H1 (cell line): Measurements from ENCODE around the gene LANCL1. TPM values are rescaled to one million over a fixed set of nuclear protein-coding genes. Genes with fewer than 3 reads are reported as not detected.
A peak's percentile ranks its signal among the peaks of the same experiment; 100 is the strongest.

Experiments
- CTCF ChIA-PET: fragments of 300-600 bp; sonication (Branson Sonifier 250); formaldehyde crosslinking; loops from one replicate; lab custom pipeline; 2021; ENCODE audit not compliant: partially characterized antibody; lab: Charles Lee
- POLR2A ChIA-PET: fragments of 300-600 bp; sonication (Branson Sonifier 250); formaldehyde crosslinking; loops from one replicate; lab custom pipeline; 2021; ENCODE audit warnings: inconsistent platforms; ENCODE audit not compliant: partially characterized antibody; lab: Charles Lee
- DNase-seq, 2 experiments: peaks; one replicate each; pipeline versions ENCODE4 v3.0.0 to v3.0.0-alpha.2; 2010 to 2022; ENCODE audit warnings: low spot score in 2 of 2, low read depth in 1 of 2, mixed read lengths in 1 of 2
- FAIRE-seq: peaks from 2 replicates; lab custom pipeline; 2011; peaks lifted over from hg19 to GRCh38; lab: Jason Lieb, UNC
- H2AFZ ChIP-seq: 2 replicates; pipeline ENCODE4 v1.8.1; 2012; ENCODE audit warnings: low read length, inconsistent platforms
- H2AK5ac ChIP-seq: 2 replicates; pipeline ENCODE4 v1.6.1; 2013; ENCODE audit warnings: low read depth, low read length
- H2BK120ac ChIP-seq: replicated peaks from 2 replicates; pipeline ENCODE3; 2013; ENCODE audit warnings: low read depth, low read length, inconsistent platforms
- H2BK12ac ChIP-seq: 2 replicates; pipeline ENCODE4 v1.6.1; 2013; ENCODE audit warnings: low read depth, low read length
- H2BK15ac ChIP-seq: 2 replicates; pipeline ENCODE4 v1.6.1; 2013; ENCODE audit warnings: low read length
- H2BK20ac ChIP-seq: 2 replicates; pipeline ENCODE4 v1.6.1; 2013; ENCODE audit warnings: low read length
- H2BK5ac ChIP-seq: 2 replicates; pipeline ENCODE4 v1.6.1; 2013; ENCODE audit warnings: low read depth, low read length
- H3K14ac ChIP-seq: 2 replicates; pipeline ENCODE4 v1.6.1; 2013; ENCODE audit warnings: inconsistent platforms; ENCODE audit not compliant: insufficient read length
- H3K18ac ChIP-seq: 2 replicates; pipeline ENCODE4 v1.6.1; 2013; ENCODE audit warnings: low read length; ENCODE audit errors: extremely low read depth
- H3K23ac ChIP-seq: 2 replicates; pipeline ENCODE4 v1.6.1; 2013; ENCODE audit warnings: inconsistent platforms; ENCODE audit not compliant: insufficient read length
- H3K23me2 ChIP-seq: 2 replicates; pipeline ENCODE4 v1.6.1; 2013; ENCODE audit warnings: low read depth, low read length
- H3K27ac ChIP-seq: 2 replicates; pipeline ENCODE4 v1.6.1; 2011; ENCODE audit warnings: low read depth, low read length, inconsistent platforms
- H3K27me3 ChIP-seq, 4 experiments: replicated peaks in 1 of 4; 1 replicate in 1 of 4; 2 replicates in 3 of 4; pipeline versions ENCODE4 v1.6.1 to v1.8.1; 2011 to 2013; ENCODE audit warnings: low read length in 3 of 4, mild to moderate bottlenecking in 3 of 4, inconsistent platforms in 2 of 4, mixed read lengths in 2 of 4, moderate library complexity in 1 of 4; ENCODE audit not compliant: control insufficient read depth in 3 of 4, insufficient read depth in 3 of 4; ENCODE audit errors: extremely low read depth in 1 of 4
- H3K36me3 ChIP-seq, 4 experiments: 2 replicates each; pipeline versions ENCODE4 v1.6.1 to v1.8.1; 2011 to 2013; ENCODE audit warnings: mild to moderate bottlenecking in 4 of 4, low read length in 3 of 4, moderate library complexity in 2 of 4, control low read depth in 1 of 4, inconsistent platforms in 1 of 4; ENCODE audit not compliant: insufficient read depth in 4 of 4, control insufficient read depth in 2 of 4
- H3K4ac ChIP-seq: replicated peaks from 2 replicates; pipeline ENCODE3; 2013; ENCODE audit warnings: low read length, low read depth, mixed read lengths, inconsistent platforms; ENCODE audit not compliant: insufficient read length
- H3K4me1 ChIP-seq, 4 experiments: replicated peaks in 1 of 4; 1 replicate in 1 of 4; 2 replicates in 3 of 4; pipeline versions ENCODE4 v1.6.1 to v1.8.1; 2011 to 2013; ENCODE audit warnings: low read length in 3 of 4, inconsistent platforms in 2 of 4, mixed read lengths in 1 of 4; ENCODE audit not compliant: insufficient read depth in 4 of 4, control insufficient read depth in 3 of 4
- H3K4me2 ChIP-seq, 2 experiments: 2 replicates each; pipeline versions ENCODE4 v1.6.1 to v1.8.1; 2011 to 2013; ENCODE audit warnings: low read depth in 2 of 2, low read length in 2 of 2, control low read depth in 1 of 2, inconsistent platforms in 1 of 2, mild to moderate bottlenecking in 1 of 2; ENCODE audit not compliant: insufficient read depth in 1 of 2
- H3K4me3 ChIP-seq, 4 experiments: fragments of 200-600, 300-600 bp in 1 of 4; sonication (generic), shearing (Covaris generic), sonication (Bioruptor Twin) in 1 of 4; 2 replicates each; pipeline versions ENCODE4 v1.5.1 to v1.8.1; 2011 to 2016; ENCODE audit warnings: low read length in 4 of 4, low read depth in 3 of 4, control low read depth in 2 of 4, inconsistent platforms in 2 of 4, mild to moderate bottlenecking in 2 of 4, mixed read lengths in 1 of 4, moderate library complexity in 1 of 4; ENCODE audit not compliant: insufficient read depth in 2 of 4; ENCODE audit errors: extremely low read depth in 1 of 4
- H3K56ac ChIP-seq: replicated peaks from 2 replicates; pipeline ENCODE3; 2013; ENCODE audit warnings: low read depth, mild to moderate bottlenecking, mixed read lengths, low read length, inconsistent platforms; ENCODE audit not compliant: insufficient read length
- H3K79me1 ChIP-seq: 2 replicates; pipeline ENCODE4 v1.6.1; 2013; ENCODE audit warnings: low read depth, low read length, control low read depth
- H3K79me2 ChIP-seq, 2 experiments: 2 replicates each; pipeline versions ENCODE4 v1.6.1 to v1.8.1; 2012 to 2013; ENCODE audit warnings: low read length in 2 of 2, mild to moderate bottlenecking in 2 of 2, inconsistent platforms in 1 of 2; ENCODE audit not compliant: insufficient read depth in 2 of 2, control insufficient read depth in 1 of 2
- H3K9ac ChIP-seq, 4 experiments: replicated peaks in 1 of 4; 1 replicate in 1 of 4; 2 replicates in 3 of 4; pipeline versions ENCODE4 v1.6.1 to v1.8.1; 2011 to 2013; ENCODE audit warnings: low read depth in 3 of 4, low read length in 3 of 4, control low read depth in 2 of 4, mild to moderate bottlenecking in 2 of 4, moderate library complexity in 2 of 4, inconsistent platforms in 1 of 4; ENCODE audit errors: extremely low read depth in 1 of 4
- H3K9me3 ChIP-seq, 2 experiments: 2 replicates each; pipeline versions ENCODE4 v1.6.1 to v1.8.1; 2012 to 2013; ENCODE audit warnings: mild to moderate bottlenecking in 2 of 2, moderate library complexity in 2 of 2, control low read depth in 1 of 2, inconsistent platforms in 1 of 2, low read depth in 1 of 2, low read length in 1 of 2, mixed read lengths in 1 of 2; ENCODE audit not compliant: insufficient read depth in 2 of 2
- H4K20me1 ChIP-seq, 2 experiments: replicated peaks in 1 of 2; 2 replicates each; pipeline versions ENCODE3 to v1.8.1; 2011 to 2013; ENCODE audit warnings: inconsistent platforms in 2 of 2, low read length in 2 of 2, mild to moderate bottlenecking in 1 of 2; ENCODE audit not compliant: insufficient read depth in 2 of 2, control insufficient read depth in 1 of 2
- H4K5ac ChIP-seq: 2 replicates; pipeline ENCODE4 v1.6.1; 2013; ENCODE audit warnings: low read length, low read depth, mixed read lengths, inconsistent platforms; ENCODE audit not compliant: insufficient read length
- H4K8ac ChIP-seq: 2 replicates; pipeline ENCODE4 v1.8.0; 2013; ENCODE audit warnings: mild to moderate bottlenecking, moderate library complexity, low read length, inconsistent platforms; ENCODE audit not compliant: insufficient read depth; ENCODE audit errors: extremely low read depth
- H4K91ac ChIP-seq: replicated peaks from 2 replicates; pipeline ENCODE3; 2013; ENCODE audit warnings: low read length, mixed read lengths, inconsistent platforms; ENCODE audit not compliant: insufficient read length
- BRCA1 ChIP-seq: IDR thresholded peaks from 2 replicates; pipeline ENCODE4 v1.6.1; 2012; ENCODE audit warnings: low read depth, low read length, improper control_type of control experiment
- CHD1 ChIP-seq: IDR thresholded peaks from 2 replicates; pipeline ENCODE4 v1.6.1; 2012; ENCODE audit warnings: low read depth, low read length, improper control_type of control experiment
- CHD2 ChIP-seq: IDR thresholded peaks from 2 replicates; pipeline ENCODE4 v1.6.1; 2012; ENCODE audit warnings: low read length, improper control_type of control experiment
- POLR2A ChIP-seq, 2 experiments: IDR thresholded peaks; 1 replicate in 1 of 2; 2 replicates in 1 of 2; pipeline ENCODE4 v1.6.1; 2011; ENCODE audit warnings: low read depth in 2 of 2, low read length in 2 of 2, mild to moderate bottlenecking in 2 of 2; ENCODE audit errors: control extremely low read depth in 1 of 2
- WGBS, 2 experiments: shearing (Covaris generic) in 1 of 2; methylation state at CpG; one replicate each; pipeline versions ENCODE4 v1.1.6 to v1.1.7; 2013 to 2015; ENCODE audit warnings: low lambda C conversion rate in 2 of 2, mixed read lengths in 2 of 2, inconsistent platforms in 1 of 2, low coverage in 1 of 2, missing lambda C conversion rate in 1 of 2; ENCODE audit not compliant: insufficient replicate concordance in 2 of 2, insufficient coverage in 1 of 2, insufficient read length in 1 of 2; ENCODE audit errors: extremely low coverage in 1 of 2, missing lambda C conversion rate in 1 of 2; 5-methylcytosine and 5-hydroxymethylcytosine counted together
- long read RNA-seq, 2 experiments: library from RNA in 1 of 2; library from capped mRNA in 1 of 2; stranded (forward); transcript quantifications; one replicate each; pipeline ENCODE4 v2.0.0, GENCODE V29; 2021; ENCODE audit warnings: inconsistent platforms in 1 of 2
- polyA minus RNA-seq, 3 experiments: library from RNA; depleted of rRNA, polyadenylated mRNA; stranded (reverse); fragments of >200 nt; gene quantifications; 1 replicate in 2 of 3; 2 replicates in 1 of 3; pipeline ENCODE4 v1.2.3, GENCODE V29; 2011
- polyA plus RNA-seq, 7 experiments: library from polyadenylated mRNA; depleted of rRNA in 3 of 7; stranded (reverse) in 5 of 7; unstranded in 2 of 7; fragments of >200 nt in 5 of 7; fragments of 200-250 nt in 2 of 7; gene quantifications; 1 replicate in 5 of 7; 2 replicates in 1 of 7; 4 replicates in 1 of 7; pipeline versions ENCODE4 v1.2.1 to v1.2.3, GENCODE V29; 2011 to 2013; ENCODE audit warnings: missing spikeins in 2 of 7, mixed read lengths in 2 of 7
- total RNA-seq: library from RNA; stranded (reverse); fragmentation: NEBNext Ultra II Directional; extraction: Animal tissue kit (Norgen Biotek cat#: 25700); gene quantifications from 2 replicates; pipeline ENCODE4 v1.2.1, GENCODE V29; 2021

The LANCL1 gene
- total RNA-seq (46.4 and 48.7 TPM in 2 replicates), polyA plus RNA-seq (2011; rRNA removed) (24.0 and 26.2 TPM in 2 replicates), polyA minus RNA-seq (2011; rRNA and poly(A)+ RNA removed) (83.2 and 111 TPM in 2 replicates)
- 30.2 TPM for polyA plus RNA-seq (2011; cell fraction: cytosol; rRNA removed)
- 23.1 TPM for polyA plus RNA-seq (2011; cell fraction: nucleus; rRNA removed)
- 23.1 to 32.7 TPM (median 28.8 TPM) in 4 replicates for polyA plus RNA-seq (2012, experiment 1 of 2)
- 2.0 TPM for polyA plus RNA-seq (2012, experiment 2 of 2)
- polyA plus RNA-seq (2013, experiment 1 of 2): 20.6 TPM
- polyA plus RNA-seq (2013, experiment 2 of 2): 20.6 TPM
- 30.6 TPM for polyA minus RNA-seq (2011; cell fraction: cytosol; rRNA and poly(A)+ RNA removed)
- polyA minus RNA-seq (2011; cell fraction: nucleus; rRNA and poly(A)+ RNA removed): 27.7 TPM
- long read RNA-seq, experiment 1, full-length matches to known transcripts: 14 of 38 reads
- long read RNA-seq, experiment 1, partial matches to known transcripts: 6 of 38 reads
- long read RNA-seq, experiment 1, other reads (novel, unspliced or antisense): 18 of 38 reads
- long read RNA-seq, experiment 2, full-length matches to known transcripts: 4 of 10 reads
- long read RNA-seq, experiment 2, partial matches to known transcripts: 1 of 10 reads
- long read RNA-seq, experiment 2, other reads (novel, unspliced or antisense): 5 of 10 reads

GRCh38 chr2:210476194-210477128 is at the start of gene LANCL1:
TSS of gene LANCL1 (minus strand) at chr2:210476759. CDS start at chr2:210476396, 363 bp downstream.
- Histone ChIP-seq H4K91ac (no peak within 1 kb of the TSS), H3K23me2 (no peaks in the 10 kb centered on the region), H3K9me3 (no peaks in the 10 kb centered on the region), H2BK20ac (no peak within 1 kb of the TSS), H2AFZ (peak within 1 kb of the TSS; percentile 81), H2BK5ac (peak within 1 kb of the TSS; percentile 22; the same call in 1 of the 2 replicates), H3K79me1 (no peaks in the 10 kb centered on the region), H2BK120ac (no peak within 1 kb of the TSS), H3K4me1 (peaks cover 0 to 4% (median 0%) of the 10 kb centered on the region in 4 experiments; a peak in 3 of 7 replicates), H3K36me3 (peaks cover 3 to 5% (median 3%) of the 10 kb centered on the region in 4 experiments; a peak in 6 of 8 replicates), H4K8ac (peak within 1 kb of the TSS; percentile 94; the same call in 1 of the 2 replicates), H3K23ac (no peak within 1 kb of the TSS), H3K9ac (peak within 1 kb of the TSS; percentile 56 to 91 (median 72)), H4K20me1 (no peaks in the 10 kb centered on the region), H2BK15ac (no peak within 1 kb of the TSS), H3K4me2 (peak within 1 kb of the TSS; percentile 72 to 87), H2AK5ac (no peak within 1 kb of the TSS), H3K4me3 (peak within 1 kb of the TSS; percentile 76 to 88 (median 84)), H3K27ac (peak within 1 kb of the TSS; percentile 13; the same call in 1 of the 2 replicates), H3K18ac (no peak within 1 kb of the TSS), H3K79me2 (peaks cover 0 to 3% of the 10 kb centered on the region in 2 experiments; a peak in 1 of 4 replicates), H4K5ac (peak within 1 kb of the TSS; percentile 61), H3K14ac (no peak within 1 kb of the TSS), H3K27me3 (no peaks in the 10 kb centered on the region), H2BK12ac (no peak within 1 kb of the TSS), H3K56ac (peak within 1 kb of the TSS; percentile 9), H3K4ac (no peak within 1 kb of the TSS)
- 4% methylated on average over 47 of the region's 49 CpGs; no CpG with 5 or more reads in 1 of the 2 experiments for WGBS, 2 experiments
- DNase-seq (peak; percentile 63 to 86), FAIRE-seq (no peak)
- POLR2A ChIA-PET: no interaction called here
- CTCF ChIA-PET: interaction anchor here (0.9 to 1.1 kb wide), 3 partner anchors 21 to 681 kb away, joined by 3 to 4 read pairs (median 3); no protein-coding TSS in a partner anchor
- no peak for TF ChIP-seq CHD2
- no peak for TF ChIP-seq CHD1
- no peak for TF ChIP-seq BRCA1
- peak; percentile 69 to 92 for TF ChIP-seq POLR2A (IDR thresholded peaks at IDR 0.05; ENCODE audit: control extremely low read depth in 1 of 2, low read depth in 2 of 2, low read length in 2 of 2)
